T-helper 22 cell (primary cell): ENCODE data around the gene NFU1.
A peak's percentile ranks its signal among the peaks of the same experiment; 100 is the strongest.
"Not testable (repeated sequence)": the region's sequence is repeated elsewhere in the genome, so short reads cannot be mapped to it uniquely, and the experiment has no call there.

Source experiments
- DNase-seq: peaks from one replicate; pipeline ENCODE4 v3.0.0-alpha.2; 2020; ENCODE audit warnings: low read depth

Gene NFU1

DNA sequence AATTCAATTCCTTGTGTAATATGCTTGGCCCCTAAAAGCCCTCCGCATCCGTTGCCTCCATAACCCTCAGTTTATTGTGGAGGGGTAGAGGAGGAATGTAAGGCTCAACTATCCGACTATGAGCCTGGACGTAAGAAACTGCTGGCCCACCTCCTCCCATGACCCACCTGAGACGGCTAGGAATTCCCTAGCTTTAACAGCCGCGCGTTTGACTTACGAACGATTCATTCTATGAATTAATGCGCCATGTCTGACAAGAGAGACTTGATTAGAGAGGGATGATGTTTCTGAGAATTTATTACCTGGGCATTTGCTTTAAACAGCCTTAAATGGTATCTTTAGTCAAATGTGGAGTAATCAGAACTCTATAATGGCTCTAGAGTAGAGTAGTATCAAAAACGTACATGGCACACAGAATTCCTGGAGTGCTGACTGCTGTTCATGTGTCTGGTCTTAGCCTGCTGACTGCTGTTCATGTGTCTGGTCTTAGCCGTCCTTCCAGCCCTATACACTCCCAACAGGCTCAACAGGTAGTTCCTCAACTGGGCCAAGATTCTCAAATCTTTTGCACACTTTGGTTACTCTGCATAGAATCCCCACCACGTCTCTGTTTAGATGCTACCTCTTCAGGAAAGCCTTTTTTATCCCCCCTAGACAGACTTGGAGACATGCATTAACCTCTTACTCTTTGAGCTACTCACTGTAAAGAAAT lies 49.3 kb downstream of the NFU1 start:
- no peak for DNase-seq

DNA sequence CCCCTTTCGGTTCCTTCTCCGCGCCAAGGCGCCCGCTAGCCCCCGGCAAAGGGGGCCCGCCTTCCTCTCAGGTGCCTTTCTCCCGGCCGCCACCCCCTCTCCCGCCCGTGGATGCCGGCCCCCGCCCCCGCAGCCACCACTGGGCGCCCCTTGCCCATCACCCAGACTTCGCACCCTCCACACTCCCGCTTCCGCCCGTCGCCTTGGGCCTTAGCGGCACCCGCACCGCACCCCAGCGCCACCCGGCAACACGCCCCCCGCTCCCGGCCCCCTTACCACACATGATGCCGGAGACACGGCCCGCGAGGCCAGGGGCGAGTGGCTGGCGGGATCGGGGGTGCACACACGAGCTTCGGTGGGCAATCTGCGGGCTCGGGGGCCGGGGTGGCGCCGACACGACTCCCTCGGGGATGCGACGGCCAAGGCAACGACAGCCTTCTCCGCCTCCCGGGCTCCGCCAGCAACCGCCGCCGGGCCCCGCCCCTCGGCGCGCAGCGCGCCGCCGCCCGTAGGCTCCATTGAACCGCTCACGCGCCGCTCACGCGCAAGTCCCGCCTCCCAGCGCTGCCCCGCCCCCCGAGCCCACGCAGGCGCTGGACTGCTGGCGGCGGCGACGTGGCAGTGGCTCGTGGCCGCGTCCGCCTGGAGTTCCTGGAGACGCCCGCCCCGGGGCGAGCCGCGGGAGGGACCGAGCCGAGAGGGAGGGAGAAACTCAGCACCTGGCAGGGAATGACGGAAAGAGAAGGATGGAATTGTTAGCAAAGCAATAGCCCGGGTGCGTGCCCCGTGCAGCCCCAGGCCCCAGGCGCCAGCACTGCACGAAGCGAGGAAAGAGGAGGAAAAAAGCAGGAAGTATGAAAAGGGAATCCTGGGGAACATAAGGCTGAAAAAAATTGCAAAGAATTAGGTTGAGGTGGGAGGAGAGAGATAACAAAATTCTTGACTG lies 50.2 kb downstream of the NFU1 start, which contains the start of gene GFPT1:
TSS of gene GFPT1 (minus strand) at position 439 of the 946 bp plus-strand sequence. CDS start at position 283, 156 bp downstream.
- peak; percentile 82 for DNase-seq

DNA sequence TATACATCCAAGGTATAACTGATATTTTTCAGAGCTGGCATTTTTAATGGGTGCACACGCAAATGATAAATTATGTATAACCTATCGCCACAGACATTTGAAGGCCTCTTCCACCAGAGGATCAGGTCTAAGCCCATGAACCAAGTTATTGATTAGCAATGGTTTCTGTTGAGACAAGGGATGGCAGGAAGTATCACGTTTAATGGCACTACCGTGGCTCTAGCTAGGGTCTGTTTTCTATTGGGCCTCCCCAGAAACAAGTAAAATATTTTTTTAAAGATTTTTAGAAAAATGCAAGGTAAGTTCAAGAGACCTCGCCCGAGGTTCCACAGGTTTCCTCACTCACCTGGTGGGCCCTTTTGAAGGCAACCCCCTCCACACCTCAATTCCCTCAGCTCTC lies 50.9 kb downstream of the NFU1 start:
- DNase-seq: no peak

DNA sequence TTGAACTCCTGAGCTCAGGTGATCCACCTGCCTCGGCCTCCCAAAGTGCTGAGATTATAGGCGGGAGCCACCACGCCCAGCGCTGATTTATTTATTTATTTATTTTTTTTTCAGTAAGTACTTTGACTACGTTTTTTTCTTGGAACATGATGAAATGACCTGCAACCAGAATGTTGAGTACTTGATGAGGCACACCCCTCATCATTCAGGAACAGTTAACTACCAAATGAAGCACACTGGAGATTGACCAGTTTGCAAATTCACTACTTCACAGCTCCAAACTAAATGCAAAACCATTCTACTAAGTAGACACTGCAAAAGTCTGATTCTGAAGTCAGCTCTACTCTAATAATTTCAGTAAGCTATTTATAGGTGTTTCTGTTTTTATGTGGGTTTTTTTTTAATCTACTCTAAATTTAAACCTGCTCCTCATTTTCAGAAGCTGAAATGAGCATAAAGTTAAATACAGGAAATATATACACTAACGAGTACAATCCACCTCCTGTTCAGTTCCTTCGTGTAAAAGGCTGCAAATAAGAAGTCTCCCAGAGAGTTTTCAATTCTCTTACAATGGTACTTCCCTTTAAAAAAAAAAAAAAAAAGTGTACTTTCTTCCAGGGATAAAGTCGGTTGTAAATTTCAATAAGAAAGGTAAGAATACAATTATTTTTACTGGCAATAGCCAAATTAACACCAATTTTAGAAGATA lies 51.6 kb downstream of the NFU1 start:
- no peak for DNase-seq

DNA sequence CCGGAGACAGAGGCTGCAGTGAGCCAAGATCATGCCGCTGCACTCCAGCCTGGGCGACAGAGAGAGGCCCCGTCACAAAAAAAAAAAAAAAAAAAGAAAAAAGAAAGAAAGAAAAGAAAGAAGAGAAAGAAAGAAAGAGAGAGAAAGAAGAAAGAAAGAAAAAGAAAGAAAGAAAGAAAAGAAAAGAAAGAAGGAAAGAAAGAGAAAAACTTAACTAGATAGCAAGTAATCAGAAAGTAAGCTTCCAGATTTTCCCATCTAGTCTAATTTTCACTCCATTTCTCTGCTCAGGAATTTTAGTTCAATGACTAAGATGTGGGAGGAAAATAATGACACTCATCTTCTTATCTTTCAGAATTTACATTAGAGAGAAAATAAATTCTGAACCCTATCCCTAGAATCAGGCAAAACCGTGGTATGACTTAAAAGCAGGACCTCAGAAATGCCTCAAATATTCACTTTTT lies 52.6 kb downstream of the NFU1 start:
- no peak for DNase-seq

DNA sequence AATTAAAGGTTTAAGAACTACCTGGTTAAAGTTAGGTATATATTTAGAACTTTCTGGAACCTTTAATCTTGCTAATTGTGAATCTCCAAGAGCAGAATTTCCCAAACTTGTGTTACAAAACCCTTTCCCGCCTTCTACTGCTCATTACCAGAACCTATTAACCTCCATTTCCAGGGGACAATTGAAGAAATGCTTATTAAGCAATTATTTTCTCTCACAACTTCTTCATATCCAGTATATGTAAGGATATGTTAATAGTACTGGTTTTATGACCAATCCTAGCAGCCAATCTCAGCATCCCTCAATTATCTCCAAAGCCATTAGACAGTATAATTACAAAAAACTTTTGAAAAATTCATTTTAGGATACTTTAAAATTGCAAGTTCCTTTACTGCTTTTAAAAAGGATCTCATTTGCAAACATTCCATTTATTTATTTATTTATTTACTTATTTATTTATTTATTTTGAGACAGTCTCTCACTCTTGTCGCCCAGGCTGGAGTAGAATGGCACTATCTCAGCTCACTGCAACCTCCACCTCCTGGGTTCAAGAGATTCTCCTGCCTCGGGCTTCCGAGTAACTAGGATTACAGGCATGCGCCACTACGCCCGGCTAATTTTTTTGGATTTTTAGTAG lies 53.9 kb downstream of the NFU1 start:
- no peak for DNase-seq

DNA sequence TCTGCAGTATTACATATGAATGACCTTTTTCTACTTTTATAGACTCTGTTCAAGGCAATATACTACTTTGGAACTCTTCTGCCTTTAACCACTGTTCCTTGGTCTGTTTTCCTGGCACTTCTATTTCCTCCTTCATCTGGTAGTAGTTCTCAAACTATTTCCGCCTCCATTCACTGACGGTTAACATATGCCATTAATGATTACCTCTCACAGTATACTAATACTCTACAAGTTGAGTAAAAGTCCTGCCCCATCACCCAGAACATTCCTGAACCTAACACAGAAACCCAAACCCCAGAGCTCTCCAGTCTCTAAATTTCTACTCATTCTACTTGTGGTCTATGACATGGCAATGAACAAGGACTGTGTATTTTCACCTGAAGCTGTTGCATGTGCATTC lies 54.7 kb downstream of the NFU1 start:
- no peak for DNase-seq

DNA sequence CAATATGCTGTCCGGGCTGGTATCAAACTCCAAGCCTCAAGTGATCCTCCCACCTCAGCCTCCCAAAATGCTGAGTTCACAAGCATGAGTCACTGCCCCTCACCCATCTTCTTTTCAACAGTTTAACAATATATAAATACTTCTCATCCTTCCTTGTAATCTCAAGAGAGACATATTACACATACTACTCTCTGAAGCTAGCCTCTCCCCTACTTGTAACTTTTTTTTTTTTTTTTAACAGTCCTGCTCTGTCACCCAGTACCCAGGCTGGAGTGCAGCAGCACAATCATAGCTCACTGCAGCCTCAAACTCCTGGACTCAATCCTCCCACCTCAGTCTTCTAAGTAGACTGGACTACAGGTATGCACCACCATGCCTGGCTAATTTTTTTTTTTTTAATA lies 55.9 kb downstream of the NFU1 start:
- no peak for DNase-seq

DNA sequence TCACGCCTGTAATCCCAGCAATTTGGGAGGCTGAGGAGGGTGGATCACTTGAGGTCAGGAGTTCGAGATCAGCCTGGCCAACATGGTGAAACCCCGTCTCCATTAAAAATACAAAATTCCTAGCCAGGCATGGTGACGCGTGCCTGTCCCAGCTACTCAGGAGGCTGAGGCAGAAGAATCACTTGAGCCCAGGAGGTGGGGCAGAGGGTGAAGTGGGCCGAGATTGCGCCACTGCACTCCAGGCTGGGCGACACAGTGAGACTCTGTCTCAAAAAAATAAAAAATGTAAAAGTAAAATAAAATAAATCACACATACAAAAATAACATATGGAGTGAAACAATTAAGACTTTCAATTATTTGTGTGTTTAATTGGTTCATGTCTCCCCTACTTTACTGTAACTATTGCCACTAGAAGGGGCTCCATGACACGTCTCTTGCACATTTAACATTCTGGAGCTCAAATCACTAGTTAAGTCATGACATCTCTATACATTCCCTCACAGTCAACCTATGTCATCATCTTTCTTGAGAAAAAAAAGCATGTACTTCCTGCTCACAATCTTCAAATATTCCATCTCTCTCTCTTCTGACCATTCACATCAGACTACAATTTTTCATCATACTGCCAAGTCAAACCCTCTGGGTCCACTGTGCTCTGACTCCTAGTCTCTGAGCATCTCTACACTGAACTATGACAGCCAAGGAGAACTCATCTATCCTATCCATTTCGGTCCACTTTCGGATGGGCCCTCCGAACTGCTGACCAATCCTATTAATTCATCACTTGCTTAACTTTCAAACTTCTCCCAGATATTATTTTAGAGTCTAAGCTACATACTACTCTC lies 56.9 kb downstream of the NFU1 start:
- DNase-seq: no peak

DNA sequence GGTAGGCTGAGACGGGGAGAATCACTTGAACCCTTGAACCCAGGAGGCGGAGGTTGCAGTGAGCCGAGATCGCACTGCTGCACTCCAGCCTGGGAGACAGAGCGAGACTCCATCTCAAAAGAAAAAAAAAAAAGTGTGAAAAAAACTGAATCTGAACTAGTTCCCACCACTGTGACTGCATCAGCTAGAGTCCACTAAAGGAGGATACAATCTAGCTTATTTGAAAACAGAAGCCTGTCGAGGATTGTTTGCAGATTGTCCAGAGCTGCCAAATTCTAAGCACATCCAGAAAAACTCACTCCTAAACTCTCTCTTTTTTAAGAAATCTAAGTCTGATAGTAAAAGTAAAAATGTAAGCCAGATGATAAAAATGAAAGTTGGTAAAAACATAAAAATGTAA lies 60.8 kb downstream of the NFU1 start:
- DNase-seq: no peak

DNA sequence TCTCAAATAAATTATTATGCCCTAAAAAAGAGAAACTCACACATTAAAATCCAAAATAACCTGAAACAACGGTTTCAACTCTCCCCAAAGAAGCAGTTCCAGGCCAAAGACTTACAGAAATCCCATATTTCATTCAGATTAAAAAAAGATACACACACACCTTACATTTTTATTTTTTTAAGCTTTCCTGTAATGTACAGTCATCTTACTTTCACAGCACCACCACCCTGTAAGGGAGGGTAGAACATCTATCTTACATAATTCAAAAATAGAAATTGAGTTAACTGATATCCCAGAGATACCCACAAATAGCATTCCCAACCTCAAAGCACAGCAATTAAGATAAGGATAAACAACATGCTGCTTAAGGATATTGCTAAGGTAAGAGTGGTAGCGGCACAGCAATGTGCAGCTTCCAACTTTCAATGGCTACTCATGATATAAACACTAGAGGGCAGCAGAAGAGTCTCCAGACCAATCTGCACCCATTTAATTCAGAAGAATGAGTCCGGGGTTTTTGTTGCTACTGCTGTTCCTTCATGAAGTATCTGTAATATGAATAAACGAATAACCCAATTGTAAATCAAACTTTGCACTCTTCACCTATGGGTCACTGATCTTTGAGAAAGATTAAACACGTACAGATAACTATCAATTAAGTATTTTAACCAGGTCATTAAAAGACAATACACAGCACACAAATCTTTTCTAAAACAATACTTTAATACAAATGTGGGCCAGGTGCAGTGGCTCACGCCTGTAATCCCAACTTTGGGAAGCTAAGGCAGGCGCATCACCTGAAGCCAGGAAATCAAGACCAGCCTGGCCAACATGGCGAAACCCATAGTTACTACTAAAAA lies 61.5 kb downstream of the NFU1 start:
- DNase-seq: no peak

DNA sequence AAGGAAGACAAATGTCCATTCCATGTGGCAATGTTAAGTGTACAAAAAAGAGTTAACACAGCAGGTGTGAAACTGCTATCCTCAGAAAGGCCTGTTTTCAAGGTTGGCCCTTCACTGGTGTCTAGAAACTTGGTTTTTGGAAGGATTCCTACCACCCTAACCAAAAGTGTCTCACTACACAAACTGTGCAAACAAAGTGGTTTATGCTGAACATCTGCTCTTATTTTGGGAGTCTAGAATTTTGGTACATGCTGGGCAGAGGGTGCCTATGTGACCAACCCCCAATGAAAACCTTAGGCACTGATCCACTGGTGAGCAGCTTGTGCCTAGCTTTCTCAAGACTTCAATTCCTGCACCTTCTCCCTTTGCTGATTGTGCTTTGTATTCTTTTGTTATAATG lies 64.5 kb downstream of the NFU1 start:
- no peak for DNase-seq

DNA sequence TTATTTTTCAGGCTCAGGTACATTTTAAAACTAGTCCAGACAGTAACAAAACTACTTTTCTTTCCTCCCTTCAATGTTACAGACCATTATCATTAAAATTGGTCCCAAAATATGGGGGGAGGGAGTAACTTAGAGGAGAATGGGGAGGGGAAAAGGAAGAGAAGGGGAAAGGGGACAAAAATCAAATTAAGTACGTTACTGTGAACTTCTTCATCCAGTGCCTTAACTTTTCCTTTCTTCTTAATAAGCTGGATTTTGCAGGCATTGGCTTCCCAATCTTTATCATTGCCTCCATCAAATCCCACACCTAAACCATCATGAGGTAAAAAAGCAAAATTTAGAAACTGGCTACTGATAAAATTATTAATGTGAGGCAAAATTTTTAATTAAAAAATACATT lies 67.4 kb downstream of the NFU1 start:
- no peak for DNase-seq

DNA sequence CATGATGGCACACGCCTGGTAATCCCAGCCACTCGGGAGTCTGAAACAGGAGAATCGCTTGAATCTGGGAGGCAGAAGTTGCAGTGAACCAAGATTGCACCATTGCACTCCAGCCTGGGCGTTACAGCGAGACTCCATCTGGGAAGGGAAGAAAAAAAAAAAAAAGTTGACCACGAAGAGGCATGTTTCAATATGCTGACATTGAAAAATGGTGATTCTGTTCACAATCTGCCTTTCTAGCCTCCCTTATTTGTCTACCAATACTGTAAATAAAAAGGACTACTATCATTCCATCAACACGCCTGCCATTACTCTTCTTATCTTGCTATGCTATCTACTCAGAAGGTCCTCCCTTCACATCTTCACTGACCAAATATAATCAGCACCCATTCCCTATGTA lies 68.6 kb downstream of the NFU1 start:
- no peak for DNase-seq

DNA sequence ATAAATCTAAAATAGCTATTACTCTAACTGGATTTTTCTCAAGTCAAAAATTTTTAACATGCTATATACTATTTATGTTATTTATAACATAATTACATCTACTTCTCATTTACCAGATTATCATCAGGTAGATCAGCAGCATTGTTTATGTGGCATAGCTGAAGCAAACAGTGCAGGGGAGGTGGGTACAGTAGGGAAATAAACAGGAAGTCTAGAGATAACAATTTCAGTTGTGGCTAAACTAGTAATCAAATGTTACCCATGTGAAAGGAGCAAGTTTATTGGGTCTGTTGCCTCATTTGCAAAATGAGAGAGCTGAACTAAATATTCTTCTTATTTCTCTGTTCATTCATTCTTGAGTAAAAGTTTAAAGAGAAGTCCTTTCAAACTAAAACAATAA lies 77.9 kb downstream of the NFU1 start:
- DNase-seq: no peak

DNA sequence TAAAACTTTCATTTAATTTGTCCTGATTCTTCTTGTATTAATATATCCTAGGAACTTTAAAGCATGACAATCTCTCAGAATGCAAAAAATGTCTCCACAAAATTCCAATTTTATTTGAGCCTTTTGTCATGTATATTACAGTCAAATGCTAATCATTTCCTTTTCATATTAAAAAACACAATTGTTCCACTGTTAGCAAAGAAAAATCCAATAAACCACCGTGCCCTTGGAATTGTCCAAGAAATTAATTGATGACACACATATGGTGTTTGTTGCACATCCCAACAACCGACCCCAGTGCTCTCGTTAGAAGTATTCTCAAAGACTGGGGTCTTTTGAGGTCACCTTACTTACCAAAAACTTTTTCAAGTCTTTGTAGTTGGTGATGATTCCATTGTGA lies 78.3 kb downstream of the NFU1 start:
- no peak for DNase-seq

DNA sequence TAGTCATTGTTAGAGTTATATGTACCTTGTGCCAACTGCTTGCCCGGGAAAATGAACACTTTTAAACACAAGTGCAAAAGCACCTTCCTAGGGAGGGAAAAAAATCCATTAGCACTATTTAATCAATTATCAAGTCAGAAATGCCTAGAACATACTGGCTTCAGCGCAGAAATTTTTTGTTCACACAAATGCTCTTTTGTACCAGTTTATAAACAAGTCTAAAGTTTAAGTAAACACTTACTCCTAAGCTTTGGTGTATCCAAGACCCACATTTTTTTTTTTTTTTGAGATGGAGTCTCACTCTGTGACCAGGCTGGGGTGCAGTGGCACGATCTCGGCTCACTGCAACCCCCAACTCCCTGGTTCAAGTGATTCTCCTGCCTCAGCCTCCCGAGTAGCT lies 80.8 kb downstream of the NFU1 start:
- no peak for DNase-seq

DNA sequence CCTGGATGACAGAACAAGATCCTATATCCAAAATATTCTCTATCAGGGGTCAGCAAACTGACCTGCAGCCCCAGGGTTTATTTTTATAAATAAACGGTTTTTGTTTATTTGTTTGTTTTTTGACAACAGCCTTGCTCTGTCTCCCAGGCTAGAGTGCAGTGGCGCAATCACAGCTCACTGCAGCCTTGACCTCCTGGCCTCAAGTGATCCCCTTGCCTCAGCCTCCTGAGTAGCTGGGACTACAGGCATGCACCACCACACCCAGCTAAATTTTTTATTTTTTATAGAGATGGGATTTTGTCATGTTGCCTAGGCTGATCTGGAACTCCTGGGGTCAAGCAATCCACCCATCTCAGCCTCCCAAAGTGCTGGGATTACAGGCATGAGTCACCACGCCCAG lies 82.3 kb downstream of the NFU1 start:
- DNase-seq: not testable (repeated sequence)

DNA sequence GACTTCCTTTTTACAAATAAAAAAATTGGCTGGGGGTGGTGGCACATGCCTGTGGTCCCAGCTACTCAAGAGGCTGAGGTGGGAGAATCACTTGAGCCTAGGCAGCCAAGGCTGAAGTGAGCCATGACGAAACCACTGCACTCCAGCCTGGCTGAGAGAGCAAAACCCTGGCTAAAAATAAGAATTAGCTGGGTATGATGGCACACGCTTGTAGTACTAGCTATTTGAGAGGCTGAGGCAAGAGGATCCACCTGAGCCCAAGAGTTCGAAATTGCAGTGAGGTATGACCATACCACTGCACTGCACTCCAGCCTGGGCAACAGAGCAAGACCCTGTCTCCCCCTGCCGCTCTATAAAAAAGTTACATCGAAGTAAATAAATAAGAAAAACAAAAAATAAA lies 83.9 kb downstream of the NFU1 start:
- no peak for DNase-seq

DNA sequence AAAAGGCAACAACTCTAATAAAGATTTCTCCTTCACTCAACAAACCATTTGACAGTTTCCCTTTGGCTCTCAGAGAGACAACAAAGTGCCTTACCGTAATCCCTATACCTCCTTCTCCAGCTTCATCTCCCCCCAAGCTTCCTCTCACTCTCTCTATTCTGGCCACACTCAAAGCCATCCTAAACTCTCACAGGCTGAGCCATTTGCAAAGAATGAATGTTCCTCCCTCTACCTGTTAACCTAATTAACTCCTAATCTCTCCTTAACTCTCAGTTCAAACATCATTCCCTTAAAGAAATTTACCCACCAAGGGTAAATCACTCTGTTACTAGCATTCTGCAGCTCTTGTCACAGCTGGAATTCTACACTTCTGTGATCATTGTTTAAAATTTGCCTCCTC lies 88.5 kb downstream of the NFU1 start:
- no peak for DNase-seq
